Fibroblast of skin of left quadriceps (primary cell): ENCODE measurements around the gene RFX4.

ENCODE experiments used
- DNase-seq, 2 experiments: peaks; one replicate each; pipeline ENCODE4 v3.0.0-alpha.2; 2013; ENCODE audit warnings: low read depth in 2 of 2

The RFX4 gene

GRCh38 chr12:106804668-106805067 lies 221.9 kb downstream of the RFX4 start:
- no peak for DNase-seq
